ENCODE measurements around the gene NDFIP2. TPM values are rescaled to one million over a fixed set of nuclear protein-coding genes. Genes with fewer than 3 reads are reported as not detected.

Gene NDFIP2
- total and polyA plus RNA-seq, 2 experiments from 2014 or later: 28.3 to 28.7 TPM

- Histone ChIP-seq H3F3A (replicated peaks; ENCODE audit: low read depth) (no peaks in the 10 kb centered on the region), H2AFZ (no peak overlapping the region), H3K27me3 (ENCODE audit: insufficient read depth) (no peaks in the 10 kb centered on the region), H3K79me2 (replicated peaks; ENCODE audit: insufficient read depth) (no peaks in the 10 kb centered on the region), H3K4me3 (no peak overlapping the region), H4K20me1 (replicated peaks; ENCODE audit: insufficient read depth) (no peaks in the 10 kb centered on the region), H3K4me2 (no peak overlapping the region), H3K9me2 (ENCODE audit: insufficient read depth) (no peaks in the 10 kb centered on the region), H3K4me1 (ENCODE audit: insufficient read depth) (peaks cover 12% of the 10 kb centered on the region; the same call in 1 of the 2 replicates), H3K36me3 (ENCODE audit: insufficient read depth) (no peaks in the 10 kb centered on the region), H3K27ac (ENCODE audit: low read depth) (no peak overlapping the region)
- Mint-ChIP-seq H3K27me3 (ENCODE audit: insufficient read depth, low read depth, poor library complexity) (peaks cover 9% of the 10 kb centered on the region), H3K4me3 (no peak overlapping the region), H3K36me3 (ENCODE audit: low read depth) (no peaks in the 10 kb centered on the region), H3K27ac (no peak overlapping the region), H3K9me3 (no peaks in the 10 kb centered on the region), H3K4me1 (peaks cover 31% of the 10 kb centered on the region)
- no peak for ATAC-seq
- no peak for DNase-seq (ENCODE audit: low spot score)
- no peak for TF ChIP-seq REST (IDR thresholded peaks at IDR 0.05; ENCODE audit: unreplicated experiment)
- TF ChIP-seq ETS1 (IDR thresholded peaks at IDR 0.05): no peak
- no peak for TF ChIP-seq STAT1 (IDR thresholded peaks at IDR 0.05; ENCODE audit: unreplicated experiment)
- no peak for TF ChIP-seq CTCF (conservative IDR thresholded peaks at IDR 0.05; ENCODE audit: low read depth in 2 of 2)
- no peak for TF ChIP-seq NANOG (IDR thresholded peaks at IDR 0.05; ENCODE audit: borderline replicate concordance)
- TF ChIP-seq ZNF462 (CRISPR knock-in tag; IDR thresholded peaks at IDR 0.05): no peak
- no peak for TF ChIP-seq JUNB (IDR thresholded peaks at IDR 0.05; ENCODE audit: unreplicated experiment)
Observed at GRCh38 chr13:79448413-79448812, 32.5 kb upstream of the NDFIP2 start.

Data from GM23338 (cell line).